Mucosa of descending colon (tissue), 3 donors: ENCODE measurements around the gene FOXRED1. TPM values are rescaled to one million over a fixed set of nuclear protein-coding genes. Genes with fewer than 3 reads are reported as not detected.
A peak's percentile ranks its signal among the peaks of the same experiment; 100 is the strongest.

Experiments used
- ATAC-seq: fragments of 200-7000 bp; cut with Tn5 transposase; one replicate; pipeline ENCODE4 v1.9.1; 2020; ENCODE audit warnings: mild to moderate bottlenecking, moderate library complexity
- DNase-seq, 3 donors: peaks; one replicate each; pipeline ENCODE4 v3.0.0-alpha.2; 2020
- H3K36me3 ChIP-seq: fragments of 200-600 bp; one replicate; pipeline ENCODE4 v1.8.0; 2021; ENCODE audit warnings: low read depth, mild to moderate bottlenecking
- H3K4me1 ChIP-seq: fragments of 200-600 bp; one replicate; pipeline ENCODE4 v1.8.0; 2021; ENCODE audit warnings: low read depth, mild to moderate bottlenecking
- H3K4me3 ChIP-seq: fragments of 200-600 bp; one replicate; pipeline ENCODE4 v1.8.0; 2021; ENCODE audit warnings: mild to moderate bottlenecking
- H3K9me3 ChIP-seq: fragments of 200-600 bp; one replicate; pipeline ENCODE4 v1.8.0; 2021; ENCODE audit warnings: mild to moderate bottlenecking
- CTCF ChIP-seq: fragments of 200-600 bp; IDR thresholded peaks from one replicate; pipeline ENCODE4 v1.8.0; 2022; ENCODE audit warnings: antibody characterized with exemption, mild to moderate bottlenecking
- intact Hi-C, 2 donors: fragments of 100-400 bp; cut with DNase I in 1 of 2; cut with micrococcal nuclease in 1 of 2; formaldehyde crosslinking; loops; one replicate each; pipeline versions ENCODE4 v1.11.0 to v1.11.1; 2022; cut with DNase I, micrococcal nuclease
- long read RNA-seq, 2 donors: library from polyadenylated mRNA; unstranded; transcript quantifications; one replicate each; pipeline ENCODE4 v2.0.0, GENCODE V29; 2019 to 2021
- total RNA-seq, 3 donors: library from RNA; stranded (reverse); fragmentation: NEBNext Ultra II Directional in 2 of 3; extraction: Animal tissue kit (Norgen Biotek cat#: 25700) in 2 of 3; gene quantifications; one replicate each; pipeline versions ENCODE4 v1.2.1 to v1.2.4, GENCODE V29; 2021 to 2023
- donor health status: DM: no; HTN: no; CAD: no; lungs with moderate emphysema.
- donor health status: DM: no; HTN: no; CAD: no.
- donor health status: DM: no; HTN: yes; CAD: no.

The FOXRED1 gene
- 10 to 100 TPM; 24.3 to 36.9 (median 31.4) TPM for total RNA-seq
- long read RNA-seq, donor 1, transcript FOXRED1-201 (11 exons, 1,970 nt), result major isoform, 9 of 17 reads
- long read RNA-seq, donor 1, partial matches to known transcripts, result 1 of 17 reads
- long read RNA-seq, donor 1, other reads (novel, unspliced or antisense), result 4 of 17 reads
- long read RNA-seq, donor 2, transcript FOXRED1-201 (11 exons, 1,970 nt), result major isoform, 9 of 11 reads
- long read RNA-seq, donor 2, partial matches to known transcripts, result 0 of 11 reads
- long read RNA-seq, donor 2, other reads (novel, unspliced or antisense), result 2 of 11 reads

- ATAC-seq (peak; percentile 98), DNase-seq (peak; percentile 100)
- no peak for TF ChIP-seq CTCF
- peaks cover 11% of the 10 kb centered on the region for H3K4me1 ChIP-seq
- intact Hi-C loops, result no loop called here
- peaks cover 1% of the 10 kb centered on the region for H3K36me3 ChIP-seq
- peak within 1 kb of the TSS; percentile 37 for H3K4me3 ChIP-seq
- H3K9me3 ChIP-seq, result no peaks in the 10 kb centered on the region
Measured at GRCh38 chr11:126268708-126269579, at the start of gene FOXRED1, which contains the start of gene SRPRA. Gene FOXRED1, plus strand, starts transcription at chr11:126269154. Its CDS starts 53 bp downstream, at chr11:126269207. Gene SRPRA, minus strand, starts transcription at chr11:126268895. Its CDS starts 91 bp downstream, at chr11:126268804.

- no peaks in the 10 kb centered on the region for H3K9me3 ChIP-seq
- H3K4me1 ChIP-seq, result peaks cover 9% of the 10 kb centered on the region
- TF ChIP-seq CTCF, result no peak
- DNase-seq, result peak in 2 of 3 donors; percentile 61 to 65
- peak; percentile 66 for ATAC-seq
- H3K4me3 ChIP-seq, result no peak overlapping the region
- intact Hi-C loops, result no loop called here
- no peaks in the 10 kb centered on the region for H3K36me3 ChIP-seq
Measured at GRCh38 chr11:126219547-126219946, 49.4 kb upstream of the FOXRED1 start.

GRCh38 chr11:126224647-126225294 lies 44.2 kb upstream of the FOXRED1 start:
- intact Hi-C loops, result no loop called here
- H3K36me3 ChIP-seq, result no peaks in the 10 kb centered on the region
- no peak overlapping the region for H3K4me3 ChIP-seq
- ATAC-seq (no peak), DNase-seq (no peak)
- H3K9me3 ChIP-seq, result no peaks in the 10 kb centered on the region
- no peak for TF ChIP-seq CTCF
- no peaks in the 10 kb centered on the region for H3K4me1 ChIP-seq

- no peaks in the 10 kb centered on the region for H3K36me3 ChIP-seq
- H3K9me3 ChIP-seq, result no peaks in the 10 kb centered on the region
- DNase-seq (no peak), ATAC-seq (peak; percentile 60)
- H3K4me3 ChIP-seq, result no peak overlapping the region
- no peaks in the 10 kb centered on the region for H3K4me1 ChIP-seq
- no peak for TF ChIP-seq CTCF
- intact Hi-C loops, result no loop called here
Measured at GRCh38 chr11:126225295-126225665, 43.7 kb upstream of the FOXRED1 start.

GRCh38 chr11:126226334-126227084 lies 42.4 kb upstream of the FOXRED1 start:
- H3K9me3 ChIP-seq, result no peaks in the 10 kb centered on the region
- intact Hi-C loops, result no loop called here
- no peak for TF ChIP-seq CTCF
- DNase-seq, result no peak
- no peaks in the 10 kb centered on the region for H3K4me1 ChIP-seq
- no peak for ATAC-seq
- H3K4me3 ChIP-seq, result no peak overlapping the region
- no peaks in the 10 kb centered on the region for H3K36me3 ChIP-seq
